Measurements from ENCODE around the gene HNRNPM.
"Not testable (repeated sequence)": the region's sequence is repeated elsewhere in the genome, so short reads cannot be mapped to it uniquely, and the experiment has no call there.

The HNRNPM gene

GRCh38 chr19:8444677-8445487 is at the start of gene HNRNPM:
TSS of gene HNRNPM (plus strand) at chr19:8444975. CDS start at chr19:8444999, 24 bp downstream.
- peak; percentile 99 to 100 (median 100) for DNase-seq

- DNase-seq = no peak
These were observed 49.1 kb upstream of the HNRNPM start for GRCh38 chr19:8395621-8396082.

- DNase-seq = no peak
These were observed 48.6 kb upstream of the HNRNPM start for GRCh38 chr19:8396185-8396562.

DNA sequence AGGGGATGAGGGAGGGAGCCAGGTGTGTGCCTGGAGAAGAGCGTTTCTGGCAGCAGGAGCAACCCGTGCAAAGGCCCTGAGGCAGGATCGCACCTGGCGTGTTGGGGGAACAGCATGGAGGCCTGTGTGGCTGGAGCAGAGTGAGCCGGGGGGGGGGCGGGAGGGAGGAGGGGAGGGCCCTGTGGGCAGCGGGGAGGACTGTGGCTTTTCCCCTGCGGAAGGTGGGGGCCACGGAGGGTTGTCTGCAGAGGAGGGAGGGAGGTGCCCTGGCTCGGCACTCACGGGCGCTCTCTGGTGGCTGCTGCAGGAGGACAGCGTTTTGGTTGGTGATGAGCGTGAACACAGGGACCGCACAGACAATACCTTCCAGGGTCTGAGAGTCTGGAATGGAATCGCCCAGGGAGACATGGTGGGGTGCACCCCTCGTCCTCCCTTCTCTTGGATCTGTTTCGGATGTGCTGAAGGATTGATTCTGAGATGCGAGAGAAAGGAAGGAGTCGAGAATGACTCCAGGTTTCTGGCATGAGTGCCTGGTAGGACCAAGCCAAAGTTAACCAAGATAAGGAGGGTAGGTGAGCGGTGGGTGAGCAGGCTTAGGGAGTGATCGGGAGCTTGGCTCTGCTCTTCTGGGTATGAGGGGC is 48.1 kb upstream of the HNRNPM start:
- peak; percentile 25 to 52 (median 32) for DNase-seq

GRCh38 chr19:8397271-8397670 is 47.5 kb upstream of the HNRNPM start:
- no peak for DNase-seq

- no peak for DNase-seq
These were observed 46.9 kb upstream of the HNRNPM start for GRCh38 chr19:8397746-8398310.

GRCh38 chr19:8398311-8398771 is 46.4 kb upstream of the HNRNPM start:
- DNase-seq = no peak

- DNase-seq = no peak
These were observed 45.0 kb upstream of the HNRNPM start for GRCh38 chr19:8399681-8400188.

DNA sequence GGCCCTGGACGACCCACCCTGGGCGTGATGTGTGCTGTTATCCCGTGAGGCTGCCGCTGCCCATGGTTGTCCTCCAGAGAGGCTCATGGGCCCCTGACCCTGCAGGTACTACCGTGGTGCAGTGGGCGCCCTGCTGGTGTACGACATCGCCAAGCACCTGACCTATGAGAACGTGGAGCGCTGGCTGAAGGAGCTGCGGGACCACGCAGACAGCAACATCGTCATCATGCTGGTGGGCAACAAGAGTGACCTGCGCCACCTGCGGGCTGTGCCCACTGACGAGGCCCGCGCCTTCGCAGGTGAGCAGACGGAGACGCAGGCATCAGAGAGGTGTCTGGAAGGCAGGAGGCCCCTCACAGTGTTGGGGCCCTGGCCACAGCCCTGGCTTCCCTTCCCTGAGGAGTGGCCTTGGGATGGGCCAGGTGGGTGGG is 42.8 kb upstream of the HNRNPM start:
- no peak for DNase-seq

DNA sequence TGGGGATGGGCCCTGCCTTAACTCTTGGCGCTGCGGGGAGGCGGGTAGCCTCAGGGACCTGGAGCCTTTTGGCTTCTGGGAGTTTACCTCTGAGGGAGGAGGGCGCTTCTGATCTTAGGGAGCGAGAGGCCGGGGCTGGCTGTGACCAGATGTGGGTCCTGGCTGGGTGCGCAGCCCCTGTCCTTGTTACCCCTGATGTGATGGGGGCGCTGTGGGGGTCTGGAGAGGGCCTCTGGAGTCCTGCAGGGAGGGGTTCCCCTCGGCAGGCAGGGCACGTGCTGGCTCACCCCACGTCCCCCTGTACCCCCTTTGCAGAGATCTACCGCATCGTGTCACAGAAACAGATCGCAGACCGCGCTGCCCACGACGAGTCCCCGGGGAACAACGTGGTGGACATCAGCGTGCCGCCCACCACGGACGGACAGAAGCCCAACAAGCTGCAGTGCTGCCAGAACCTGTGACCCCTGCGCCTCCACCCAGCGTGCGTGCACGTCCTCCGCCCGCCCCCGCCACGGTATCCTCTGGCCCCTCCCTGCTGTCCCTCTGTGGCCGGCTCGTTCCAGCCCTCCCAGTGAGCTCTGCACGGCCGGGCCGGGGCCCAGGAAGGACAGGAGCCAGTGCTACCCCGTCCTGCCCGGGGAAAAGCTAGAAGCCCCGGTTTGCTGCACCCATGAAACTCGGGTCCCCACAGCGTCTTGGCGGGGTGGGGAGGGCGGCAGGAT is 41.5 kb upstream of the HNRNPM start:
- DNase-seq = no peak

DNA sequence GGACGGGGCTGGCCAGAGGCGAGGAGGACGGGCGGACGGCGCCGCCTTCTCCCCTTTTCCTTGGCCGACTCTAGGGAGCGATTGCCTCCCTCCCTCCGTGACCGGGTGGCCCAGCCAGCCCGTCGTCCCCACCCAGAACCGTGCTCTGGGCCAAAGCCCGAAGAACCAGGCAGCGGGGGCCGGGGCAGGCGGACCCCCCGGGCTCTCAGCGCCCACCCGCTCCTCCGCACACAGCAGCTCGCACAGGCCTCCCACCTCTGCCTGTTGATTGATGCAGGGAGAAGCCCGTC is 41.0 kb upstream of the HNRNPM start:
- no peak for DNase-seq

DNA sequence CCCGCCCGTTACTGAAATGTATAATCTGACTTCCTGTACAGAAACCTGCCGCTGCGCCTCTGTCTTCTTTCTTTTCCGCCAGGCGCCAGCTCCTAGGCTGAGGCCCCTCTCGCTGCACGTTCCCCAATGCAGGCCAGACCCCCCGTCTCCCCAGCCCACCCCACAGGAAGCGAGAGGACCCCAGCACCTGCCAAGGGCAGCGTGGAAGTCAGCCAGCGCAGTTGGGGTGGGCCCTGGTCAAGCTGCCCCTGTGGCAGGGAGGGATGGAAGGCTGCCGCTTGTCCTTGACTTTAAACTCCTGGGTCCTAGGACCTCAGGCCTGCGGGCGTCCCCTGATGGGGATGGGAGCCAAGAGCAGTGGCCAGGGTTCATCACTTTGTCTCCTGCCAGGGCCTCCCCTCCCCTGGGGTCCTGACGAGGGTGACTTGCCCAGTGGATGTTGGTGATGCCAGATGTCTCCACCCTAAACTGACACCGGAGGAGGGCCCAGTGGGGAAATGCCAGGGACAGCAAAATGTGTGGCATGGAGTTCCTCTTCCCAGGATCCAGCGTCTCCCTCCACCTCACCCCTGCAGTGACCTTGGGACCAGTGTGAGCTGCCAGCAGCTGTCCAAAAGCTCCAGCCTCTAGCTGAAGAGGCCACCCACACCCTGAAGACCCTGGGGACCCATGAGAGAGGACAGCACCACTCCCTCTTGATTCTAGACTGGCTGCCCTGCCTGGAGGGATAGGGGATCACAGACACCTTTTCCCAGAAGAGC is 40.2 kb upstream of the HNRNPM start:
- DNase-seq = no peak

DNA sequence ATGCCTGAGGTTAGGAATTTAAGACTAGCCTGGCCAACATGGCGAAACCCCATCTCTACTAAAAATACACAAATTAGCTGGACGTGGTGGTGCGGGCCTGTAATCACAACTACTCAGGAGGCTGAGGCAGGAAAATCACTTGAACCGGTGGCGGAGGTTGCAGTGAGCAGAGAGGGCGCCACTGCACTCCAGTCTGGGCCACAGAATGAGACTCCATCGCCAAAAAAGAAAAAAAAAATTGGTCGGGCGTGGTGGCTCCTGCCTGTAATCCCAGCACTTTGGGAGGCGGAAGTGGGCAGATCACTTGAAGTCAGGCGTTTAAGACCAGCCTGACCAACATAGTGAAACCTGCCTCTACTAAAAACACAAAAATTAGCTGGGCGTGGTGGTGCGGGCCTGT is 34.1 kb upstream of the HNRNPM start:
- DNase-seq = not testable (repeated sequence)

- DNase-seq = peak; percentile 89 to 97 (median 93)
These were observed 31.8 kb upstream of the HNRNPM start, which contains the start of gene MARCHF2 for GRCh38 chr19:8412783-8413628. TSS of gene MARCHF2 (plus strand) at chr19:8413305. CDS start at chr19:8421841, 8,536 bp downstream.

DNA sequence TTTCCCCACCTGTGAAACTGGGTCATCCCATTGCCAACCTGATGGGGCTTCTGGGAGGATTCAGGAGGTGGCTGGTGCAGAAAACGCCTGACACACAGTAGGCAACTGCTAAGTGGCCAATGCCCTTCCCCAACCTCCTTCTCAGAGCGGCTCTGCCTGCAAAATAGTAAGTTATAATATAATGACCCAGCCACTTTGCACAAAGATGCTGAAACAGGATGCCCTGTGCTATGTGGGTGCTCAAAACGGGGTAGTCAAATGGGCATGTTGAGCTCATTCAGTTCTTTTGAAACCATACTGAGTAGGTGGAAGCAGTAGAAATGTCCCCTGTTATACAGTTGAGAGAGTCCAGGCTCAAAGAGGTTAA is 31.2 kb upstream of the HNRNPM start:
- no peak for DNase-seq

DNA sequence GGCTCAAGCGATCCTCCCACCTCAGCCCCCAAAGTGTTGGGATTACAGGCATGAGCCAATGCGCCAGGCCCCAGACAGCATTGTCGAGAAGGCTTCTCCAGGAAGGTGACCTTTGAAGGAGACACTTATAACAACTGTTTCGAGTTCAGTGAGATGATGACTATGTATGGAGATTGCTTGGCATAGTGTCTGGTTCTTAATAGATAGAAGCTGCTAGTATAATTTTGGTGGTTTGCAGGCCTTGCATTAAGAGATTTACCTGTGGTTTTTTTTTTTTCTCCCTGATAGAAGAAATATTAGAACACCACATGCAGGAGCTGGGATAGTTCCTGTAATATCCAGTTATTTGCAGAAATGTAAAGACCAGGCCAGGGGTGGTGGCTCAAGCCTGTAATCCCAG is 28.0 kb upstream of the HNRNPM start:
- no peak for DNase-seq

DNA sequence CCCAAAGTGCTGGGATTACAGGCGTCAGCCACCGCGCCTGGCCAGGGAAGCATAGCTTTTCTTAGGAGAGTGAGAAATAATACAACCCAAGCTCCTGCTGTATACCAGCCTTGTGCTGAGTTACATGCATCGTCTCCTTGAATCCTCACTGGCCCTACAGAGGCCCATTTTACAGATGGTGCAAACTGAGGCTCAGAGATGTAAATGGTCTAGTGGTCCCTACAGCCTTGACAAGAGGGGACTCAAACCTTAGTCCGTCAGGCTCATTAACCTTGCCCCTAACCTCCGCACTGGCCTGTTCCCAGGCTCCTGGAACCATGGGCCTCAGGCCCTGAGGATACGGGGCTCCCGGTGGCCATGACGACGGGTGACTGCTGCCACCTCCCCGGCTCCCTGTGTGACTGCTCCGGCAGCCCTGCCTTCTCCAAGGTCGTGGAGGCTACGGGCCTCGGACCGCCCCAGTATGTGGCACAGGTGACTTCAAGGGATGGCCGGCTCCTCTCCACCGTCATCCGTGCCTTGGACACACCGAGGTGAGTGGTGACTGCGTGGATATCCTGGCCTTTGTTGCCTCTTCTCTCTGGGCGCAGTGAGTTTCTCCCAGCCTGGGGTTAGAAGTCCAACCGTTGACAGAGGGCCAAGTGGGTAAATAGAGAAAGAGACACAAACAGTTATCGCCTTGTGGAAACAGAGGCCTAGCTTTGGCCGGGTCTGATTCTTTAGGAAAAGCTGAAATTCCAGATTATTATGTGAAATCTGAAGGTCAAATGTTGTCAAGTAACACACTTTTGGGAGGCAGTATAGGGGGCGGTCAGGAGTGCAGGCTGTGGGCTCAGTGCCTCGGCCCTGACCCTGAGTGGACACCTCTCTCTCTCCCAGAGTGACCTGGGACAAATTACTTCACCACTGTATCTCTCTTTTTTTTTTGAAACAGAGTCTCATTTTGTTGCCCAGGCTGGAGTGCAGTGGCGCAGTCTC is 23.0 kb upstream of the HNRNPM start:
- DNase-seq = no peak

GRCh38 chr19:8423817-8424223 is 21.0 kb upstream of the HNRNPM start:
- no peak for DNase-seq

DNA sequence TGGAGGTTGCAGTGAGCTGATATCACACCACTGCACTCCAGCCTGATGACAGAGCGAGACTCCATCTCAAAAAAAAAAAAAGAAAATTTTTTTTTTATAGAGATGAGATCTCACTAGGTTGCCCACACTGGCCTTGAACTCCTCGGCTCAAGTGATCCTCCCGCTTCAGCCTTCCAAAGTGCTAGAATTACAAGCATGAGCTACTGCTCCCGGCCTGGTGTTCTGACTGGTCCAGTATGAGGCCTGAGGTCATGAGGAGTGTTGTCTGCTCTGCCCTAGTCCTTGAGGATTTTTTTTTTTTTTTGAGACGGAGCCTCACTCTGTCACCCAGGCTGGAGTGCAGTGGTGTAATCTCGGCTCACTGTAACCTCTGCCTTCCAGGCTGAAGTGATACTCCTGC is 19.4 kb upstream of the HNRNPM start:
- DNase-seq = not testable (repeated sequence)

DNA sequence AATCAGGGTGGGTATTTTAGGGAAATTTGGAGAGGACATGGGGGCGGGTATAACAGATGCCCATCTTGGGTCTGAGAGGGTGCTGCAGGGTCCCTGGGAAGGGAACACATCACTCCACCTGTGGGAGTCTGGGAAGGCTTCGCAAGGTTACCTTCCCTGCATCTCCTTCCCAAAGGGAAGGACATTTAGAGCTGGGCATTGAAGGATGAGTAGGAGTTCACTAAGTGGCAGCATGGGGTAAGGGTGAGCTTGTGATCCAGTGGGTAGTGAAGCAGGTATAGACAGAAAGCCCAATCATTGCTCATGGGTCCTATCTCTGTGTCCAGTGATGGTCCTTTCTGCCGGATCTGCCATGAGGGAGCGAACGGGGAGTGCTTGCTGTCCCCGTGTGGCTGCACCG is 18.5 kb upstream of the HNRNPM start:
- no peak for DNase-seq

Measured in activated naive CD4-positive, alpha-beta T cell (primary cell).